ENCODE measurements around the gene ARID3A.
"Not testable (repeated sequence)": the region's sequence is repeated elsewhere in the genome, so short reads cannot be mapped to it uniquely, and the experiment has no call there.

The ARID3A gene

DNA sequence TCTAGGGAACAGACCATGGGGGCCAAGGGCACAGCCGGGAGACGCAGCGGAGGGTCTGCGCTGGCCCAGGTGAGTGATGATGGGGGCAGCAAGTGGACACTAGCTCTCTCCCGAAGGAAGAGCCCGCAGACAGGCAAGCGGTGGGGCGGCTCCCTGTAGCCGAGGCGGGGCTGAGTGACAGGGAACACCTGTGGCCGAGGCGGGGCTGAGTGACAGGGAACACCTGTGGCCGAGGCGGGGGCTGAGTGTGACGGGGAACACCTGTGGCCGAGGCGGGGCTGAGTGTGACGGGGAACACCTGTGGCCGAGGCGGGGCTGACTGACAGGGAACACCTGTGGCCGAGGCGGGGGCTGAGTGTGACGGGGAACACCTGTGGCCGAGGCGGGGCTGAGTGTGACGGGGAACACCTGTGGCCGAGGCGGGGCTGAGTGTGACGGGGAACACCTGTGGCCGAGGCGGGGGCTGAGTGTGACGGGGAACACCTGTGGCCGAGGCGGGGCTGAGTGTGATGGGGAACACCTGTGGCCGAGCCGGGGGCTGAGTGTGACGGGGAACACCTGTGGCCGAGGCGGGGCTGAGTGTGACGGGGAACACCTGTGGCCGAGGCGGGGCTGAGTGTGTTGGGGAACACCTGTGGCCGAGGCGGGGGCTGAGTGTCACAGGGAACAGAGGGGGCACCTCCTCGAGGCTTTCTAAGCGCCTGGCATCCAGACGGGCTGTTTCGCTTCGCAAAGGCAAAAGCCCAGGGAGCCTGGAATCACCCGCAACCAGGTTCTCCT is 34.2 kb upstream of the ARID3A start:
- not testable (repeated sequence) for DNase-seq

DNA sequence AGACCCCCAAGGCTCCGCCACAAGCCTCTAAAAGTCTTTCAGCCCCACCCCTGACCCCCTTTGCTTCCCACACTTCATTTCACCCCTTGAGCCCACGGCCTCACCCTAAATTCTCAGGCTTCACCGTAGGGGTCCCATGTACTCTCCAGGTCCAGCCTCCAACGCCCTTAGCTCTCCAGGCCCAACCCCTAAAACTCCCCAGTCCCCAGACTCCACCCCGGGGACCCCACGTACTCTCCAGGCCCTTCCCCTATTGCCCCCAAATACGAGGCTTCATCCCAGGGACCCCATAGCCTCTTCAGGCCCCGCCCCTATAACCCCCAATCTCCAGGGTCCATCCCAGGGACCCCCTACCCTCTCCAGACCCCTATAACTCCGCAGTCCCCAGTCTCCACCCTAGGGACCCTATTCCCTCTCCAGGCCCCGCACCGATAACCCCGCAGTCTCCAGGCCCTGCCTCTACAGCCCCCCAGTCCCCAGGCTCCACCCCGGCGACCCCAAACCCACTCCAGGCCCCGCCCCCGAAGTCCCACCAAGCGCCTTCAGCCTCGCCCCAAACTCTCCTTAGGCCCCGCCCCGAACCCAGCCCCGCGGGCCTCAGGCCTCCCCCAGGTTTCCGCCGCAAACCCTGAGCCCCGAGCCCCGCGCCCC is 33.5 kb upstream of the ARID3A start:
- DNase-seq: no peak

DNA sequence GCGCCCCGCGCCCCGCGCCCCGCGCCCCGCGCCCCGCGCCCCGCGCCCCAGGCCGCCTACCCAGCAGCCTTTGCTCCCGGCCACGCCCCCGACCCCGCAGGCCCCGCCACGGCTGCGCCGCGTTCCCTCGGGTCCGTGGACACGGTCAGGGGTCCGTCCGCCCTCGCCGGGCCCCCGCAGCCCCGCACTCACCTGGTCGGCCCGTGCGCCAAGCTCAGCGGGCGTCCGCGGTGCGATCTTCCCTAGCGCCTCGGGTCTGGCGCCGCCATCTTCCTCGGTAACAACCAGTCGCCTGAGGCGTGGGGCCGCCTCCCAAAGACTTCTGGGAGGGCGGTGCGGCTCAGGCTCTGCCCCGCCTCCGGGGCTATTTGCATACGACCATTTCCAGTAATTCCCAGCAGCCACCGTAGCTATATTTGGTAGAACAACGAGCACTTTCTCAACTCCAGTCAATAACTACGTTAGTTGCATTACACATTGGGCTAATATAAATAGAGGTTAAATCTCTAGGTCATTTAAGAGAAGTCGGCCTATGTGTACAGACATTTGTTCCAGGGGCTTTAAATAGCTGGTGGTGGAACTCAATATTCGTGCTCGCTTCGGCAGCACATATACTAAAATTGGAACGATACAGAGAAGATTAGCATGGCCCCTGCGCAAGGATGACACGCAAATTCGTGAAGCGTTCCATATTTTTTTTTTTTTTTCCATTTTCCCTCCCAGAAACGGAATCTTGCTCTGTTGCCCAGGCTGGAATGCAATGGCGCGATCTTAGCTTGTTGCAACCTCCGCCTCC is 32.7 kb upstream of the ARID3A start, which contains the start of the genes MED16 and RNU6-9:
TSS of gene MED16 (minus strand) at position 294 of the 796 bp plus-strand sequence. CDS start 2,056 bp downstream, outside the sequence.
TSS of gene RNU6-9 (plus strand) at position 591 of the 796 bp plus-strand sequence.
- peak; percentile 92 for DNase-seq

DNA sequence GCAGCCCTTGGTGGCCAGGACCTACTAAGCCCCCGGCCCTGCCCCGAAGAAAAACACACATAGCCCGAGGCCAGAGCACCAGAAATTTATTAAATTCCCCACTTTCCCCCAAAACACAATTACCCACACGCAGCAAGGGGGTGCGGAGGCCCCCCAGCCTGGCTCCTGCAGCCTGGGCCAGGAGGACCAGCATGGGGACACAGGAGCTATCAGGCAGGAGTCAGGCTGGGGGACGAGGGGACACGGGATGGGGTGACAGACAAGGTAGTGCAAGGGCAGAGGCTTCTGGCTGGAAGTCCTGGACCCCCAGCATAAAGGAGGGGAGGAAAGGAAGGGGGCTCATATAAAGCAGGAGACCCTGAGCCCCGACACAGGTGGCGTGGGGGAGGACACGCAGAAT is 29.4 kb upstream of the ARID3A start:
- DNase-seq: no peak

DNA sequence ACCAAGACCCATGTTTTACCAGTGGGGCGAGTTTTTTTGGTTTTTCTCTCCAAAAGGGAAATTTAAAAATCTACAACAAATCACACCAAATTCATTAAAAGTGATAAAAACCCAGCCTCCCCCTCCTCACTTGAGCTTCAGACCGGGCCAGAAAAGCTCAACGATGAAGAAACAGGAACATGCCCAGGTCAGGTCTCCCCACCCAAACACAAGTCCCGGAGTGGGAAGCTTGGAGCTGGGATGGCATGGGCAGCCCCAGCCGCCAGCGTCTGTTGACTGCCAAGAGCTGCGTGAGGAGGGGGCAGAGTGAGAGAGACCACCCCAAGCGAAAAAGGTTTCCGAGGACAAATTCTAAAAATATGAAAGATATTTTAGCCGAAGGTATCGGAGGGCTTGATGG is 28.8 kb upstream of the ARID3A start:
- DNase-seq: no peak

DNA sequence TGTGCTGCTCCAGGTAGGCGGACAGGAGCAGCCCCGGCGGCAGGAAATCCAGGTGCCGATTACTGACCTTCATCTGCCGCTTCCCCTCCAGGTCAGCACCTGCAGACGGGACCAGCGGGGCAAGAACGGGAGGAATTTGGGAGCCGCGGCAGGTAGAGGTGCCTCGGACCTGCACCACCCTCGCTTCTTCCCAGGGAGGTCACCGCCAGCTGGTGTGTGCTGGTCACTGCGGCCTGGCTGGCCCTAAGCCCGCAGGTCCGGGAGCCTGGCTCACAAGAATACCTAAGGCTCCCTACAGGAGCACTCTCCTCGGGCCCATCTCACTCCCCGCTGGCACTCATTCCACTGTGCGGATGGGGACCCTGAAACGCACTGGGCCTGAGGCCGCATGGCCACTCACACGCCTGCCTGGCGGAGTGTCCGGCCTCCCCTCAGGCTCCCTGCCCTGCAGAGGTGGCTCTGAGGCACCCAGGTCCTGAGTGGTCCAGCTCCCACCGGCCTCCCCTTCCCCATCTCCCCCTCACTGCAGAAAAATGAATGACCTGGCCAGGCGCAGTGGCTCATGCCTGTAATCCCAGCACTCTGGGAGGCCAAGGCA is 28.3 kb upstream of the ARID3A start:
- no peak for DNase-seq

DNA sequence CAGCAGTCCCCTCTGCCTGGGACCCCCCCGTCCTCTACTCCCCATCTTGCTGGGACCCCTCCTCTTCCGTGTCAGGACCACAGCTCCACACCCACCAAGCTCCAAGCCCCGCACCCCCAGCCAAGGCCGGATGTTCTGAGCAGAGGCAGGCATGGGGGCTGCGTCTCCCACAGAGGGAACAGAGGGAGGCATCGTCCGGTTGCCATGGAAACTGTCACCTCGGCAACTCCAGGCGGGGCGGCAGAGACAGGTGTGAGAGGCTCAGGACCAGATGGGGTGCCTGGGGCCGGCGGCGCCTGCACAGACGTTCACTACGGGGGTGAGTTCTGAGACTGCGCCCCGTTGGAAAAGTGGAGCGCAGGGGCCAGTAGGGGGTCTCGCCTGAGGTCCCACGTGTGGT is 27.2 kb upstream of the ARID3A start:
- DNase-seq: peak; percentile 10

DNA sequence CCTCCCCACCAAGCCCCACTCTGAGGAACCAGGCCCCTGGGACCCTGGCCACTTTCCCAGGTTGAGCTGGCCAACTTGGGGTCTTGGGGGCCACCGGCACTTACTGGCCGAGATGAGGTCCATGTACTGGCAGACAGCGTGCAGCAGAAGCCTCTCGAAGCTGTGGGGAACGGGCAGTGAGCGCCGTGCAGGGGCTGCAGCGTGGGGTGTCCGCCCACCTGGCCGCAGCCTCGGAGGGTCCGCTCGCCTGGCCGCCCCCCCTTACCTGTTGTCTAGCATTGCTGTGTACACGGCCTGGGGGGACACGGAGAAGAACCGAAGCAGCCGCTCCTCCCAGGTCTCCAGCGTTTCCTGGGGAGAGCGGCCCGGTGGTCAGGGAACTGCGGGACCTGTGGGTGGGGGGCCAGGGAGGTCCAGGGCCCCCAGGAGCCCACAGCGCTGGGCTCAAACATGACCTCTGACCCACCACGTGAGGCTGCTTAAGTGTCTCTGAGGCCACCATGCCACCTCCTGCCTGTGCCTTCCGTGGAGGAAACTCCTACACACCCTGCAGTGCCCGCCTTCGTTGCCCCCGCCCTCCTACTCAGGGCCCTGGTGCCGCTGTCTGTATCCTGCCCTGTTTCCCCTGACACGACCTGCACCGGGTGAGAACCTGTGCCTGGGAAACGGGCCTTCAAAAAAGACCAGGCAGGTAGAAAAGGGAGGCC is 26.3 kb upstream of the ARID3A start:
- DNase-seq: no peak

DNA sequence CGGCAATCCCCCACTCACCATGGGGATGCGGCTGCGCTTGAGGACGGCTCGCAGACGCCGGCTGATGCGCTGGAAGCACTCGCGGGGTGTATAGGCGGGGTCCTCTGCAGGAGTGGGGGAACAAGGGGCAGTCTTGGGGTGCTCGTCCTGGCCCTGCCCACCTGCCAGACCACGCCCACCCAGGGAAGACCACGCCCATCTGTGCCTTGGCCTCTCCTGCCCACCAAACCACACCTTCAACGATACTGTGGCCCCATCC is 25.9 kb upstream of the ARID3A start:
- DNase-seq: no peak

DNA sequence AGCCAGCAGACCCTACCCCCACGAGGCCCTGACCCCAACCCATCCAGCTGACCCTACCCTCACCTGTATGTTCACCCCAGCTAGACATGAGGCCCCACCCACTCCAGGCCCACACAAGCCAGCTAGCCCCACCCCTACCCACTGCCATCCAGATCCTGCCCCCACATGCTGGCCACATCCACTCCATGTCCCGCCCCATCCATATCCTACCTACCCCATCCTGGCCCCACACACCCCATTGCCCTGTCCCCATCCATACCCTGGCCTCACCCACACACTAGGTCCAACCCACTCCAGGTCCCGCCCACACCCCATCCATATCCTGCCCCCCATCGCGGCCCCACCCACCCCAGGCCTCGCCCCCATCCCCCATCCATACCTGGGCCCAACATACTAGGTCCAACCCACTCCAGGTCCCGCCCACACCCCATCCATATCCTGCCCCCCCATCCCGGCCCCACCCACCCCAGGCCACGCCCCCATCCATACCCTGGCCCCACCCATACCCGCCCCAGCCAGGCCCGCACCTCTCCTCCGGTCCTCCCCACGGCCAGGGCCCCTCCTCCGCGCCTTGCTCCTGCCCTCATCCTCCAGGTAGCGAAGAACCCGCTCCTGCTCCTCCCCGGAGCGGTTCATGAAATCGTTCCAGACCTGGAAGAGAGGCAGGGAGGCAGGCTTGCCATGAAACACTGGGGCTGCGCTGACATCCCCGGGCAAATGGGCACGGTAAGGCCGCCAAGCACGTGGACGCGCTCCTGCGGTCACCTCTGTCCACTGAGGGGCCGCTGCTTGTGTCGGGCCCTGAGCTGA is 25.3 kb upstream of the ARID3A start:
- no peak for DNase-seq

DNA sequence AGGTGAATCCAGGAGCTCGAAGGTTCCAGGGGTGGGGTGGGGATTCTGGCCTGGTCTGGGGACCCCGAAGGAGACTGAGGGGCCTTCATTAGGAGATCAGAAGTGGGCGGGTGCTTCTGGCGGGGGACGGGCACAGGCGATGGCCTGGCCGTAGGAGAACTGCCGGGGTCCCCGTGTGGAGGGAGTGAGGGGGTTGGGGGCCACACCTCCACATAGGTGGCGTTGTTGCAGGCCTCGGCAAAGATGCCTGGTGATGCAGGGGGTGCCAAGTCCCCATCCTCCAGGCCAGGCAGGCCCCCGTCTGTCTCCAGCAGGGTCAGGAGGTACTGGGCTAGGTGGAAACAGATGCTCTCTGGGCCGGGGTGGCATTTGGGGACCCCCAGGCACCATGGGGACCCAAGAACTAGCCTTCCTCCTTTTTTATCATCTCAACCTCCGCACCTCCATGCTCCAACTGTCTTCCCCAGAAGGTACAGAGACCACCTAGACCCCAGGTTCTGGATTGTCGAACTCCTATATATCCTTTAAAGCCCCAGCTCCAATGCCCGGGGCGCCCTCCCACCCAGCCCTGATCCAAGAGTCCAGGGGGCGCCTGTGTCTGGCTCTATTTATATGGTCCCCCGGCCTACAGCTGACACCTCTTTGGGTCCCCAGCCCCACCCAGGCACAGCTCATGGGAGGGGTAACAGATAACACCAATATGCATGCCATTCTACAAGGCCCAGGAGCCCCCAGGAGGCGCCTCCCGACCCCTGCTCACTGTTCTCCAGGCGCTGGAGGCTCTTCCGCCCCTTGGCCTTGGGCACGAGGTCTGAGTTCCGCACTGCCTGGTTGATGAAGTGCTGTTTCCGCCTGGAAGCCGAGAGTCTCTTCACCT is 24.4 kb upstream of the ARID3A start:
- no peak for DNase-seq

DNA sequence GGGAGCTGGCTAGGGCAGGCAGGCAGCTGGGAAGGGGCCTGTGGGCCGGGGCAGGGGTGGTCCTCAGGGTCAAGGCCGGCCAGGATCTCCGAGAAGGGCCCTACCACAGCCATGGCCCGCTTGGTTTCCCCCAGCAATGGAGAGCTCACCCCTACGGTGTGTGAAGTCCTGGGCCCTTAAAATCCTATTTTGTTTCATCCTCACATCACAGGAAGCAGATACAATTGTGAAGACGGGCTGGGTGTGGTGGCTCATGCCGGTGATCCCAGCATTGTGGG is 23.8 kb upstream of the ARID3A start:
- no peak for DNase-seq

DNA sequence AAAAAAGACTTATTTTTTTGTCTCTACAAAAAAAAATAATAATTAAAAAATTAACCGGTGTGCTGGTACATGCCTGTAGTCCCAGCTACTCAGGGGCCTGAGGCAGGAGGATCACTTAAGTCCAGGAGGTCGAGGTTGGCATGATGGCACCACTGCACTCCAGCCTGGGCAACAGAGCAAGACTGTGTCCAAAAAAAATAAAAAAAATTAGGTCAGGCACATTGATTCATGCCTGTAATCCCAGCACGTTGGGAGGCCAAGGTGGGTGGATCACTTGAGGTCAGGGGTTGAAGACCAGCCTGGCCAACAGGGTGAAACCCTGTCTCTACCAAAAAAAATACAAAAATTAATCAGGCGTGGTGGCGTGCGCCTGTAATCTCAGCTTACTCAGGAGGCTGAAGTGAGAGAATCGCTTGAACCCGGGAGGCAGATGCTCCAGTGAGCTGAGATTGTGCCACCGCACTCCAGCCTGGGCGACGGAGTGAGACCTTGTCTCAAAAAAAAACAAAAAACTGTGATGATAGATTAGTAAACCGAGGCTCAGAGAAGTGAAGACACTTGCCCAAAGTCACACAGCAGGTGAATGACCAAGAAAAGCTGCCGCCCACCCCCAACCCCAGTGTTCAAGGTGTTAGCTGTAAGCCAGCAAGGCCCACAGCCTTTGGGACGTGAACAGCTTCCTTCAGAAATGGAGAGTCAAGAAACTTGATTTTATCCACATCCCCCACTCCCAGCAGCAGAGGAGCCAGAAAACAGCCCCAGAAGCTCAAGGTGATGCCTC is 23.2 kb upstream of the ARID3A start:
- DNase-seq: no peak

DNA sequence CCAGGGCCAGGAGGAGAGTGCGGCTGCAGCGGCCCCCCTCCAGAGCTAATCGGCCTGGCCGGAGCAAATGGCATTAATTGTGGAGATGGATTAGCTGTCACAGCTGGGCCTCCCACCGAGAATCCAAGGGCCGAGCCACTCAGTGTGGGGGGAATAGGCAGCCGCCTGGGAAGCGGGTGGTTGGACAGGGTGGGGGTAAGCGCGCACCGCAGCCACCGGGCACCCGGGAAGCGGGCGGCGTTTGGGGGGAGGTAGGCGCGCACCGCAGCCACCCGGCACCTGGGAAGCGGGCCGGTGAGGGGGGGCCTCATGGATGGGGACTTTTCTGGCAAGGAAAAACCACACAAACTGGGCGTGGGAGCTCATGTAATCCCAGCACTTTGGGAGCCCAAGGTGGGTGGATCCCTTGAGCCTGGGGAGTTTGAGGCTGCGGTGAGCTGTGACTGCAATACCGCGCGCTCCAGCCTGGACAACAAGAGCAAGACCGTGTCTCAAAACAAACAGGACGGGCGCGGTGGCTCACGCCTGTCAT is 22.5 kb upstream of the ARID3A start:
- no peak for DNase-seq

DNA sequence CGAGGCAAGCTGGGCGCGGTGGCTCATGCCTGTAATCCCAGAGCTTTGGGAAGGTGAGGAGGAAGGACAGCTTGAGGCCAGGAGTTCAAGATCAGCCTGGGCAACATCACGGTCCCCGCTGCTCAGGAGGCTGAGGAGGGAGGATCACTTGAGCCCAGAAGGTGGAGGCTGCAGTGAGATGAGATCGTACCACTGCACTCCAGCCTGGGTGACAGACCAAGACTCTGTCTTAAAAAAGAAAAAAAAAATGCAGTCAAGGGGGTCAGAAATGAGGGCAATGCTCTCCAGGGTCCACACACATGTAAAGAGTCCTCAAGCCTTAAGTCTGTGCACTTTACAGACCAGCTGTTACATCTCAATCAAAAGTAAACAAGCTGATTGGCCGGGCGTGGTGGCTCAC is 21.3 kb upstream of the ARID3A start:
- DNase-seq: no peak

DNA sequence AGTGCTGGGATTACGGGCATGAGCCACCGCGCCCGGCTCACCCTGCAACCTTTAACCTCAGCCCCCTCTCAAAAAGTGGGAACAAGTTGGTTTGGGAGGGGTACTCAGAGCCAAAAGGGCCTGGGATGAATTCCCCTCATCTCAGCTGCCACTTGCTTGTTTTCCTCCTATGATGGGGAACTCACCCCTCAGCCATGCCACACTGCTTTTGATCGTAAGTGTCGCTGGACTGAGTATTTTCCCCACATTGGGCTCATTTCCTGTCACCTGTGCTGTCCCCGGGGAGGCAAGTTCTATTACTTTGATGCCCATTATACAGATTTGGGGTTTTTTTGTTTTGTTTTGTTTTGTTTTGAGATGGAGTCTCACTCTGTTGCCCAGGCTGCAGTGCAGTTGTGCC is 19.4 kb upstream of the ARID3A start:
- DNase-seq: no peak

DNA sequence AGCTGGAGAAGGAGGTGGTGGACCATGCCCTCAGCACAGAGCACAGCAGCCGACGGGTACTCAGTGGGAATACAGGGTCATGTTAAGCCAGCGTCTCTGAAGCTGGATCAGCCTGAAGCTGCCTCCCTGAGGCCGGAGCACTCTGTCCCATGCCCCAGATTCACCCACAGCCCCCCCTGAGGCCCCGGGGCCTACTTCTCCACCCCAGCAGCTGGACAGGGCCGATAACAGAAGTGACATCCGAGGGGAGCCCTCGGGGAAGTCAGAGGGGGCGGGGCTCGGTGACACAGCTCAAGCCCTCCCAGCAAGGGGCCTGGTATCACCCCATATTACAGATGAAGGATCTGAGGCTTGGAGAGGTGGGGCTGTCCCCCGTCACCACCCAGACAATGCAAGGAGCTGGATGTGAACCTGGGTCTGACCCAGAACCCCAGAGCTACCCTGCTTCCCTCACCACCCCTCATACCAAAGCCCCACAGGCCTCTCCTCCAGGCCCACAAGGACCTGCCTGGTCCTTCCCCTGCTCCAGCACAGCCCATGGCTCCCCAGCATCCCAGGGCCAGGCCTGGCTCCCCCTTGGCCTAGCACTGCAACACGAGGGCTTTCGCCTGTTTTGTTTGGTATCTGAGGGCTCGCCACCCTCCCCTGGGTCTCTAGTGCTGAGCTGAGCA is 18.5 kb upstream of the ARID3A start:
- DNase-seq: no peak

DNA sequence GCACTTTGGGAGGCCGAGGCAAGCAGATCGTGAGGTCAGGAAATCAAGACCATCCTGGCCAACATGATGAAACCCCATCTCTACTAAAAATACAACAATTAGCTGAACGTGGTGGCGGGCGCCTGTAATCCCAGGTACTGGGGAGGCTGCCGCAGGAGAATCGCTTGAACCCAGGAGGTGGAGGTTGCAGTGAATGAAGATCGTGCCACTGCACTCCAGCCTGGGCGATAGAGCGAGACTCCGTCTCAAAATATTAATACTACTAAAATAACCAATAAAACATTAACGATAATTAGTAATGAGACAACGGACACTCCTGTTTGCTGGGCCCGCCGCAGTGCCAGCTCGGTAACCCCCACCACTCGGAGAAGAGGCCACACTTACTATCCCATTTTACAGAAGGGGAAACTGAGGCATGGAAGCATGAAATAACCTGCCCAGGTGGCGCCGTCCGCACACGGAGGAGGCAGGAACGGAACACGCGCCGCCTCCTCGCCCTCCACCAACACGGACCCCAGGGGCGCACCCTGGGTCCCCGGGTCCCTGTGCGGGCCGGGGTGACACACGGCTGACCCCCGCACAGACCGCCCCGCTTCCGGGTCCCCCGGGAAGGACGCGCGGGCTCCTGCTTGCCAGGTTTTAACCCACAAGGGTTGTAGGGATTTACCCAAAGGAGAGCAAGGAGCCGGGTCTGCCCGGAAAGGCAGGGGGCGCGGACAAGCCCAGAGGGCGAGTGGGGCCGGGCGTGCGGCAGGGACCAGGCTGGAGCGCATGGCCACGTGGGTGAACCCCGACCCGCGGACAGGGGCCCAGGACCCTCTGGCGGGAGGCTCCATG is 14.4 kb upstream of the ARID3A start:
- DNase-seq: no peak

Data from NCI-H1436 (cell line).